HepG2 (cell line): ENCODE data around the gene NEK7. TPM values are rescaled to one million over a fixed set of nuclear protein-coding genes. Genes with fewer than 3 reads are reported as not detected.

Source experiments
- RARG ChIP-seq: sonication (generic); formaldehyde crosslinking; IDR thresholded peaks from 2 replicates; pipeline ENCODE4 v1.4.0; 2020; ENCODE audit warnings: low read depth, mild to moderate bottlenecking, missing genetic modification reagents
- ZNF20 ChIP-seq: sonication (generic); formaldehyde crosslinking; IDR thresholded peaks from 2 replicates; pipeline ENCODE4 v1.4.0; 2020; ENCODE audit warnings: mild to moderate bottlenecking, moderate library complexity, missing genetic modification reagents
- polyA plus RNA-seq, 8 experiments: library from polyadenylated mRNA; depleted of rRNA in 3 of 8; stranded (reverse) in 7 of 8; unstranded in 1 of 8; fragments of >200 nt; fragmentation: Illumina TruSeq in 4 of 8; extraction: Trizol in 4 of 8; gene quantifications; 2 replicates each; pipeline versions ENCODE4 v1.2.1 to v1.2.3, GENCODE V29; 2011 to 2016; ENCODE audit warnings: low read depth in 4 of 8, missing spikeins in 1 of 8, mixed read lengths in 1 of 8; ENCODE audit not compliant: insufficient read depth in 1 of 8
- total RNA-seq, 5 experiments: library from RNA; depleted of rRNA; stranded (reverse); fragments of >200 nt; fragmentation: Illumina TruSeq; extraction: Trizol; gene quantifications; 2 replicates each; pipeline ENCODE4 v1.2.3, GENCODE V29; 2016; ENCODE audit warnings: low read depth in 1 of 5
- TF ChIP-seq, protein P1 (sequence below): sonication (generic); formaldehyde crosslinking; IDR thresholded peaks from 2 replicates; pipeline ENCODE4 v1.4.0; 2020; ENCODE audit warnings: mild to moderate bottlenecking, missing genetic modification reagents, borderline replicate concordance
- TF ChIP-seq, protein P2 (sequence below): IDR thresholded peaks from 2 replicates; pipeline ENCODE4 v1.6.1; 2016
- TF ChIP-seq, protein P3 (sequence below): sonication (generic); formaldehyde crosslinking; IDR thresholded peaks from 2 replicates; pipeline ENCODE4 v1.5.1; 2020; ENCODE audit warnings: mild to moderate bottlenecking, missing genetic modification reagents, borderline replicate concordance

NEK7 gene
- total and polyA plus RNA-seq, 2 of the 13 experiments (the other 11 are each of a cell fraction or from before 2014, with no cell fraction given) = 18.1 to 19.2 TPM

DNA sequence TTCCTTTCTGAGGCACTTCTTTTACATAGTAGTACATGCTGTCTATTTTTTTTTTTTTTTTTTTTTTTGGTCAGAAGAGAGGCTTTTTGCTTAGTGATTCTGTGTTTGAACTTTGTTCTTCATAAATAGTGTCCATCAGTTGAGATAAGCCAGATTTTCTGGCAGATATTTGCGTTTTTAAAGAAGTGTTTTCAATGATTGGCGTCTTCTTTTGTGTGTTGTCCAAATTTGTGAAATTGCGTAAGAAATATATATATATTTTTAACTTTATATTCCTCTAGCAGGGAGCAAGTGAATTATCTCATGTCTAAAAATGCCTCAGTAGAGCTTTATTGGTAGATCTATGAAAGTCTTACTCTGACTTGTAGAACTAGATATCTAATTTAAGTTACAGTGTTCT, 28.3 kb downstream of the NEK7 start (continued):
- TF ChIP-seq, protein P1, sequence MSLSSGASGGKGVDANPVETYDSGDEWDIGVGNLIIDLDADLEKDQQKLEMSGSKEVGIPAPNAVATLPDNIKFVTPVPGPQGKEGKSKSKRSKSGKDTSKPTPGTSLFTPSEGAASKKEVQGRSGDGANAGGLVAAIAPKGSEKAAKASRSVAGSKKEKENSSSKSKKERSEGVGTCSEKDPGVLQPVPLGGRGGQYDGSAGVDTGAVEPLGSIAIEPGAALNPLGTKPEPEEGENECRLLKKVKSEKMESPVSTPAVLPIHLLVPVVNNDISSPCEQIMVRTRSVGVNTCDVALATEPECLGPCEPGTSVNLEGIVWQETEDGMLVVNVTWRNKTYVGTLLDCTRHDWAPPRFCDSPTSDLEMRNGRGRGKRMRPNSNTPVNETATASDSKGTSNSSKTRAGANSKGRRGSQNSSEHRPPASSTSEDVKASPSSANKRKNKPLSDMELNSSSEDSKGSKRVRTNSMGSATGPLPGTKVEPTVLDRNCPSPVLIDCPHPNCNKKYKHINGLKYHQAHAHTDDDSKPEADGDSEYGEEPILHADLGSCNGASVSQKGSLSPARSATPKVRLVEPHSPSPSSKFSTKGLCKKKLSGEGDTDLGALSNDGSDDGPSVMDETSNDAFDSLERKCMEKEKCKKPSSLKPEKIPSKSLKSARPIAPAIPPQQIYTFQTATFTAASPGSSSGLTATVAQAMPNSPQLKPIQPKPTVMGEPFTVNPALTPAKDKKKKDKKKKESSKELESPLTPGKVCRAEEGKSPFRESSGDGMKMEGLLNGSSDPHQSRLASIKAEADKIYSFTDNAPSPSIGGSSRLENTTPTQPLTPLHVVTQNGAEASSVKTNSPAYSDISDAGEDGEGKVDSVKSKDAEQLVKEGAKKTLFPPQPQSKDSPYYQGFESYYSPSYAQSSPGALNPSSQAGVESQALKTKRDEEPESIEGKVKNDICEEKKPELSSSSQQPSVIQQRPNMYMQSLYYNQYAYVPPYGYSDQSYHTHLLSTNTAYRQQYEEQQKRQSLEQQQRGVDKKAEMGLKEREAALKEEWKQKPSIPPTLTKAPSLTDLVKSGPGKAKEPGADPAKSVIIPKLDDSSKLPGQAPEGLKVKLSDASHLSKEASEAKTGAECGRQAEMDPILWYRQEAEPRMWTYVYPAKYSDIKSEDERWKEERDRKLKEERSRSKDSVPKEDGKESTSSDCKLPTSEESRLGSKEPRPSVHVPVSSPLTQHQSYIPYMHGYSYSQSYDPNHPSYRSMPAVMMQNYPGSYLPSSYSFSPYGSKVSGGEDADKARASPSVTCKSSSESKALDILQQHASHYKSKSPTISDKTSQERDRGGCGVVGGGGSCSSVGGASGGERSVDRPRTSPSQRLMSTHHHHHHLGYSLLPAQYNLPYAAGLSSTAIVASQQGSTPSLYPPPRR (CRISPR knock-in tag) = no peak
- TF ChIP-seq, protein P2, sequence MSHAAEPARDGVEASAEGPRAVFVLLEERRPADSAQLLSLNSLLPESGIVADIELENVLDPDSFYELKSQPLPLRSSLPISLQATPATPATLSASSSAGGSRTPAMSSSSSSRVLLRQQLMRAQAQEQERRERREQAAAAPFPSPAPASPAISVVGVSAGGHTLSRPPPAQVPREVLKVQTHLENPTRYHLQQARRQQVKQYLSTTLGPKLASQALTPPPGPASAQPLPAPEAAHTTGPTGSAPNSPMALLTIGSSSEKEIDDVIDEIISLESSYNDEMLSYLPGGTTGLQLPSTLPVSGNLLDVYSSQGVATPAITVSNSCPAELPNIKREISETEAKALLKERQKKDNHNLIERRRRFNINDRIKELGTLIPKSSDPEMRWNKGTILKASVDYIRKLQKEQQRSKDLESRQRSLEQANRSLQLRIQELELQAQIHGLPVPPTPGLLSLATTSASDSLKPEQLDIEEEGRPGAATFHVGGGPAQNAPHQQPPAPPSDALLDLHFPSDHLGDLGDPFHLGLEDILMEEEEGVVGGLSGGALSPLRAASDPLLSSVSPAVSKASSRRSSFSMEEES (CRISPR knock-in tag) = no peak
- TF ChIP-seq RARG (CRISPR knock-in tag) (no peak), ZNF20 (no peak)
- TF ChIP-seq, protein P3, sequence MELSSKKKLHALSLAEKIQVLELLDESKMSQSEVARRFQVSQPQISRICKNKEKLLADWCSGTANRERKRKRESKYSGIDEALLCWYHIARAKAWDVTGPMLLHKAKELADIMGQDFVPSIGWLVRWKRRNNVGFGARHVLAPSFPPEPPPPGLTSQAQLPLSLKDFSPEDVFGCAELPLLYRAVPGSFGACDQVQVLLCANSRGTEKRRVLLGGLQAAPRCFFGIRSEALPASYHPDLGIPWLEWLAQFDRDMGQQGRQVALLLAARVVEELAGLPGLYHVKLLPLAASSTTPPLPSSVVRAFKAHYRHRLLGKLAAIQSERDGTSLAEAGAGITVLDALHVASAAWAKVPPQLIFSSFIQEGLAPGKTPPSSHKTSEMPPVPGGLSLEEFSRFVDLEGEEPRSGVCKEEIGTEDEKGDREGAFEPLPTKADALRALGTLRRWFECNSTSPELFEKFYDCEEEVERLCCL (CRISPR knock-in tag) = no peak
- TF ChIP-seq, all 625 proteins: peak for 0
